CD1c-positive myeloid dendritic cell (primary cell): Measurements from ENCODE around the gene EIPR1.

Source experiments
- DNase-seq: peaks from one replicate; pipeline ENCODE4 v3.0.0-alpha.2; 2016; ENCODE audit errors: extremely low spot score

Gene EIPR1

DNA sequence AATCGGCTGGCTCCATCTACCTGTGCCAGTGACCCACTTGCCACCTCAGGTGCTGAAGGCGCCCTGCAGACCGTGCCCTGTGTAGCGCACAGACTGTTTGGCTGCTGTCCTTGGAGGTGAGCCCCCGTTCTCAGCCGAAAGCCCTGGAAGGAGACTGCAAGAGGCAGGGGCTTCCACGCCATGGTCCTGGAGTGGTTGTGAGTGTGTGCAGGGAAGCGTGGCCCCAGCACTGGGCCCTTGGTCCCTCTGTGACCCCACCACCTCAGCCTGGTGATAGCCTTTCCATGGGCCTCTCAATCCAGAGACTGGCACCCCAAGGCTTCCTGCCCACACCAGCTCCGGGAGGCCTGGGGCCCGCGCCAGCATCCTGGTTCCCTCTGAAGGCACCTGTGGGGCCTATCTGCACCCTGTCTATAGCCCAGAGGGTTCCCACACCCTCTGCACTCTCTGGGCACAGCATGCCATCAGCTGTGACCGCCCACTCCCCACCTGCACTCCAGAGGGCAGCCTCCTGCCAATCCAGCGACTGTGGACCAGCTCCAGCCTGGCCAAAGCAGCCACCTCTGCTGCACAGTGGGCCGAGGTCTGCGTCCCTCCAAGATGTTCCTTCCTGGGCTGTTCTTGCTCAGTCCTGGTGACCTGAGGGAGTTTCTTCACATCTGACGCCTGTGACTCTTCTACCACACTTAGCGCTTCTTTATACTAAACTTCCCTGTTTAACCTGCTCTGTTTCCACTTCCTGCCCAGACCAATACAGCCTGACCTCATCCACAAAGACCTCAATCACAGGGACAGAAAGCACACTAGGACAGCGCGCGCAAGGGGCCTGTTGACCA, 109.5 kb downstream of the EIPR1 start:
- DNase-seq, result no peak

DNA sequence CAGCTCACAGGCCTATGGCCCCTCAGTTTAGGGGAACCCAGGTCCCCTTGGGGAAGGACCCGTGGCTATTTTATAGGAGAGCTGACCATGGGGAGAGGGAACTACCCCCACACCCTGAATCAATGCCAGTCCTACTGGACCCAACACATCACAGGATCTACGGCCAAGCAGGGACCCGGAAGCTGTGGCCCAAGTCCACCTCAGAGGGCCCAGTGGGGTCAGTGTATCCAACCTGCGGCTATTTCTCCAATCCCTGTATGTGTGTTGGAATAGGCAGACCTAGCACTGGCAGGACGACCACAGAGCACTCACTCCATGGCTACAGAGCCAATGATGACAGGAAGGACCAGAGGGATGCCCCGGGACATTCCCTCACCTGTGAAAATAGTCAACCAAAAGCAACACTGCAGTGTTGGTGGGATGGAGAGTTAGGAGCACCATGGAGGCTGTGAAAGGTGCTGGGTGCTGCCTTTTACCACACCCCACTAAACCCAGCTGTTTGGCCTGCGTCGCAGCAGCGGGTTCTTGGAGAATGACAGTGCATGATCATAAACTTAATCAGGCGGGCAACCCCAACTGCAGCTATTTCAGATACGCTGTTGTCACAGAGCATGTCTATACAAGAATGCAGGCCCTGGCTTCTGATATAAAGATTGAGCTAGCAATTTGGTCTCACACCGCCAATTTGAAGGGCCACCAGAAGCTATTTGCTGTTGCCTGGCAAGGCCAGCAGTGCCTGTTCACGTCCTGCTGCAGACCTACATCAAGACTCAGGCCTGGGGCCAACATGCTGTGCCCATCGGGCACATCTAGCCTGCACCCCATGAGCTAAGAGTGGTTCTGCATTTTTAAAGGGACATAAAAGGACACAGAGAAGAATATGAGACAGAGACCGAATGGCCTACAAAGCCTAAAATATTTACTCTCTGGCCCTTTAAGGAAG, 110.4 kb downstream of the EIPR1 start:
- DNase-seq, result no peak

- DNase-seq, result no peak
These were observed 111.4 kb downstream of the EIPR1 start for GRCh38 chr2:3265981-3266924.

GRCh38 chr2:3265471-3265870, 112.1 kb downstream of the EIPR1 start:
- no peak for DNase-seq

DNA sequence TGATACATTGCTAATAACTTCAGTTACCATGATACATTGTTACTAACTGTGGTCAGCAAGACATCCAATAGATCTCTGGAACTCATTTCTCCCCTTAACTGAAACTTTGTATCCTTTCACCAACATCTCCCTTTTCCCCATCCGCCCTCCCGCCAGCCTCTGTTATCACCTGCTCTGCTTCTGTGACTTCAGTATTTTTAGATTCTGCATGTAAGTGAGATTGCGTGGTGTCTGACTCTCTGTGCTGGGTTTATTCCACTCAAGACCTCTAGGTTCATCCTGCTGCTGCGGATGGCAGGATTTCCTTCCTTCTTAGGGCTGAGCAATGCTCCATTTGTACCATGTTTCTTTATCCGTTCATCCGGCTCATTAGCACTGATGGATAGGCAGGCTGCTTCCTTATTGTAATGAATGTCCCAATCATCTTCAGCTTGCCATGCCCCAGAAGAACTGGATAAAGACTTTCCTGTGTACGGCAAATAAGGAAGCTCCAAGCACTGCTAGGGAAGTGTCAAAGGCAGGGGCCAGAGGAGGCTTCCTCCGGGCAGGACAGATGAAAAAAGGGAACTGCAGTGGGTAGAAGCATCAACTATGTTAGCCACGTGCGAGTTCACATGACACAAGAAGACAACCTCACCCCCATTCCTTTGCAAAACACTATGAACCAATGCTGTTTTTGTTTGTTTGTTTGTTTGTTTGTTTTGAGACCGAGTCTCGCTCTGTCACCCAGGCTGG, 113.4 kb downstream of the EIPR1 start:
- DNase-seq, result peak; percentile 75

GRCh38 chr2:3263487-3263886, 114.1 kb downstream of the EIPR1 start:
- no peak for DNase-seq

GRCh38 chr2:3262437-3263388, 114.9 kb downstream of the EIPR1 start:
- no peak for DNase-seq

DNA sequence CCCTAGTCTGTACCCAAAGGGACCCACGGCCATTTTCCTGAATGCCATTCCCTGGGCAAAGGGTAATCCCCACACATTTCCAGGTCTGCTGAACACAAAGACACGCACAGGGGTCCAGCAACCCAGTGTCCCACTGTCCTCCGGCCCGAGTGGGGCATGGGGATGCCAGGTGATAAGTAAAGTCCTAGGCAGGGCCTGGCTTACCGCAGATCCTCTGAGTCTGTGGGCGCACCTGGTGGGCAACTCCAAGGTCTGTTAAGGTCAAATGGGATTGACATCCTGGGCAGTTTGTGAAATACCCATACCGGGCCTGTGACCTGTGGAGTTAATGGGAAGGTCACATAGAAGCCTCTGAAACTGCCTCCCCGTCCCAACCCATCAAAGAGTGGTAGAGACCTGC, 116.1 kb downstream of the EIPR1 start:
- DNase-seq, result no peak

GRCh38 chr2:3260959-3261358, 116.7 kb downstream of the EIPR1 start:
- no peak for DNase-seq

DNA sequence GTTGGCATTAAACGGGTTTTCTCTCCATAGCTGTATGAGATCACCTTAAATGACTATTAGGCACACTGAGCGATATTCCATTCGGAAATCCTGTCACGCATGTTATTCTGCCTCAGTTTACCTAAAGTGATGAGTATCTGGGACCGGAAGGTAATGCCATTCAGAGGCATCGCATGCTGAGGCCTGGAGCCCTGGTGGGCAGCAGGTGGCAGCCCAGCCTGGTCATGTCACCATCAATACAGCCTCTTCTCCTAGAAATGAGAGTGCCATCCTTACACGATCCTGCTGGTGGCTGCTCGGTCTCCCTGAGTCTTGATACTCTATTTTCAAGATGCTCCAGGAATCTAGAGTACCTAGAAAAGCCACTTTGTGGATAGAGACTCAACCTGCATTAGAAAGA, 119.8 kb downstream of the EIPR1 start:
- DNase-seq, result no peak

GRCh38 chr2:3257166-3257565, 120.5 kb downstream of the EIPR1 start:
- no peak for DNase-seq

- DNase-seq, result no peak
These were observed 121.0 kb downstream of the EIPR1 start for GRCh38 chr2:3256605-3257004.

DNA sequence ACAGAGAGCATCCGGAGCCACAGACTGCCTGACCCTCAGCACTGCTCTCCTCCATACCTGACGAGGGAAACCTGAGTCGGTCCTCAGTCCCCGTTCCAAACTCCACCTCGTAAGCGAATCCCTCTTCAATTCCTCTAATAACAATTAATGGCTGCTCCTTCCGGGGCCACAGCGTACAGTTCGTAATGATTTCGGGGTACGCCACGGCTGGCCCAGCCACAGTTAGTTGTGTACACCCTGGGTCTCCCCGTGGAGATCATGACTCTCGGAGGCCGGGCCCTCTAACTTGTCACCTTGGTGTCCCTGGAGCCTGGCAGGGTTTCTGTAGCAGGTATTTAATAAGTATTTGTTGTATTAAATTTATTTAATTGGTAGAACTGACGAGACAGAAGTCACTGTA, 121.5 kb downstream of the EIPR1 start:
- DNase-seq, result no peak

- DNase-seq, result no peak
These were observed 123.1 kb downstream of the EIPR1 start for GRCh38 chr2:3254442-3254941.

- no peak for DNase-seq
These were observed 123.6 kb downstream of the EIPR1 start for GRCh38 chr2:3253913-3254441.

GRCh38 chr2:3251946-3252345, 125.7 kb downstream of the EIPR1 start:
- DNase-seq, result no peak

- no peak for DNase-seq
These were observed 128.1 kb downstream of the EIPR1 start for GRCh38 chr2:3249476-3249962.

GRCh38 chr2:3248754-3249475, 128.7 kb downstream of the EIPR1 start:
- DNase-seq, result no peak
